ENCODE measurements around the gene FBLN1. TPM values are rescaled to one million over a fixed set of nuclear protein-coding genes. Genes with fewer than 3 reads are reported as not detected.

FBLN1 gene
- polyA plus RNA-seq, 1 of the 3 experiments (the other 2 are of a cell fraction): 147 TPM

GRCh38 chr22:45612451-45612901, 109.8 kb downstream of the FBLN1 start (continued):
- TF ChIP-seq IRF3 (IDR thresholded peaks at IDR 0.05; ENCODE audit: low read depth, low read length) (no peak), CHD2 (IDR thresholded peaks at IDR 0.05; ENCODE audit: low read length, partially characterized antibody) (no peak)

- ChIA-PET POLR2A (no interaction called here), CTCF (interaction anchor here (0.7 to 0.9 kb wide), 2 partner anchors 36 to 349 kb away, joined by 3 read pairs; no protein-coding TSS in a partner anchor)
- Histone ChIP-seq H4K20me1 (ENCODE audit: insufficient read depth) (no peaks in the 10 kb centered on the region), H3K9ac (no peak overlapping the region), H3K4me1 (ENCODE audit: control insufficient read depth in 1 of 2, insufficient read depth in 2 of 2, low read depth in 1 of 2, low read length in 1 of 2) (peaks cover 0 to 8% of the 10 kb centered on the region in 2 experiments; a peak in 3 of 4 replicates), H3K9me2 (no peaks in the 10 kb centered on the region), H3K36me3 (replicated peaks in 1 of 2; ENCODE audit: control insufficient read depth in 1 of 2, insufficient read depth in 2 of 2, low read length in 1 of 2) (no peaks in the 10 kb centered on the region), H3K4me3 (ENCODE audit: low read depth in 2 of 2, low read length in 1 of 2) (no peak overlapping the region), H3K9me3 (no peaks in the 10 kb centered on the region), H3K27me3 (ENCODE audit: insufficient read depth) (no peaks in the 10 kb centered on the region), H3K79me2 (ENCODE audit: insufficient read depth) (no peaks in the 10 kb centered on the region), H3K4me2 (no peak overlapping the region), H3F3A (replicated peaks; ENCODE audit: insufficient read depth) (peaks cover 16% of the 10 kb centered on the region), H2AFZ (ENCODE audit: low read depth) (no peak overlapping the region), H3K27ac (ENCODE audit: low read depth in 2 of 2, low read length in 1 of 2) (no peak overlapping the region)
- WGBS (ENCODE audit: low lambda C conversion rate): 91% methylated on average over 4 of the region's 15 CpGs
- DNase-seq: no peak
- TF ChIP-seq RFX5 (IDR thresholded peaks at IDR 0.05; ENCODE audit: low read length) (no peak), GATA2 (CRISPR knock-in tag; IDR thresholded peaks at IDR 0.05) (no peak), FOXM1 (IDR thresholded peaks at IDR 0.05; ENCODE audit: low read depth) (no peak), RCOR1 (IDR thresholded peaks at IDR 0.05; ENCODE audit: low read length) (no peak), MEF2A (IDR thresholded peaks at IDR 0.05; ENCODE audit: borderline replicate concordance, low read depth) (no peak), FOXJ3 (CRISPR knock-in tag; IDR thresholded peaks at IDR 0.05) (no peak), GABPA (IDR thresholded peaks at IDR 0.05; ENCODE audit: low read depth) (no peak), SMC3 (IDR thresholded peaks at IDR 0.05; ENCODE audit: low read depth, low read length) (no peak), NRF1 (IDR thresholded peaks at IDR 0.05; ENCODE audit: low read depth, low read length) (no peak), CTCF (IDR thresholded peaks at IDR 0.05) (no peak)
These were observed 110.3 kb downstream of the FBLN1 start for GRCh38 chr22:45612940-45613339.

- Histone ChIP-seq H3K9ac (no peak overlapping the region), H4K20me1 (ENCODE audit: insufficient read depth) (no peaks in the 10 kb centered on the region), H3K4me3 (ENCODE audit: low read depth in 2 of 2, low read length in 1 of 2) (no peak overlapping the region), H3K27ac (ENCODE audit: low read depth in 2 of 2, low read length in 1 of 2) (no peak overlapping the region), H3K9me2 (no peaks in the 10 kb centered on the region), H3K79me2 (ENCODE audit: insufficient read depth) (no peaks in the 10 kb centered on the region), H3K4me1 (ENCODE audit: control insufficient read depth in 1 of 2, insufficient read depth in 2 of 2, low read depth in 1 of 2, low read length in 1 of 2) (no peaks in the 10 kb centered on the region; a peak in 1 of 4 replicates), H3K4me2 (no peak overlapping the region), H3K36me3 (replicated peaks in 1 of 2; ENCODE audit: control insufficient read depth in 1 of 2, insufficient read depth in 2 of 2, low read length in 1 of 2) (no peaks in the 10 kb centered on the region), H3K9me3 (peaks cover 4% of the 10 kb centered on the region; the same call in 1 of the 2 replicates), H3K27me3 (ENCODE audit: insufficient read depth) (no peaks in the 10 kb centered on the region), H2AFZ (ENCODE audit: low read depth) (no peak overlapping the region), H3F3A (replicated peaks; ENCODE audit: insufficient read depth) (no peaks in the 10 kb centered on the region)
- CTCF ChIA-PET: interaction anchor here (0.7 to 2.4 kb wide), 2 partner anchors 14 to 30 kb away, joined by 3 to 4 read pairs; no protein-coding TSS in a partner anchor
- no peak for DNase-seq
- POLR2A ChIA-PET: interaction anchor here (0.7 kb wide), 1 partner anchor 332 kb away, joined by 3 read pairs; no protein-coding TSS in a partner anchor
- 45% methylated on average over 2 of the region's 3 CpGs for WGBS (ENCODE audit: low lambda C conversion rate)
- TF ChIP-seq FOXM1 (IDR thresholded peaks at IDR 0.05; ENCODE audit: low read depth) (no peak), USF1 (IDR thresholded peaks at IDR 0.05; ENCODE audit: borderline replicate concordance, low read depth) (no peak), MEF2A (IDR thresholded peaks at IDR 0.05; ENCODE audit: borderline replicate concordance, low read depth) (no peak), SIN3A (IDR thresholded peaks at IDR 0.05; ENCODE audit: borderline replicate concordance, low read depth, low read length) (no peak), GATA2 (CRISPR knock-in tag; IDR thresholded peaks at IDR 0.05) (no peak), TEAD4 (IDR thresholded peaks at IDR 0.05; ENCODE audit: borderline replicate concordance, insufficient read depth) (no peak), SMC3 (IDR thresholded peaks at IDR 0.05; ENCODE audit: low read depth, low read length) (no peak), TCF12 (IDR thresholded peaks at IDR 0.05) (no peak), EP300 (IDR thresholded peaks at IDR 0.05; ENCODE audit: borderline replicate concordance in 1 of 2, low read depth in 1 of 2, low read length in 1 of 2) (no peak), JUND (IDR thresholded peaks at IDR 0.05) (no peak), GABPA (IDR thresholded peaks at IDR 0.05; ENCODE audit: low read depth) (no peak), CHD2 (IDR thresholded peaks at IDR 0.05; ENCODE audit: low read length, partially characterized antibody) (no peak), NRF1 (IDR thresholded peaks at IDR 0.05; ENCODE audit: low read depth, low read length) (no peak), CTCF (IDR thresholded peaks at IDR 0.05) (no peak), NFIC (IDR thresholded peaks at IDR 0.05; ENCODE audit: borderline replicate concordance) (no peak)
These were observed 112.7 kb downstream of the FBLN1 start for GRCh38 chr22:45615364-45615763.
